BE2C (cell line): ENCODE measurements around the gene TMEM87A.

Source experiments
- DNase-seq: peaks from one replicate; pipeline ENCODE4 v3.0.0-alpha.2; 2020
- H3K27me3 ChIP-seq: fragments of 250-450 bp; sonication (Bioruptor Pico); 2 replicates; pipeline ENCODE4 v1.5.1; 2020; ENCODE audit warnings: mild to moderate bottlenecking
- H3K36me3 ChIP-seq: fragments of 250-450 bp; sonication (Bioruptor Pico); 2 replicates; pipeline ENCODE4 v1.5.1; 2020; ENCODE audit warnings: mild to moderate bottlenecking
- H3K4me1 ChIP-seq: fragments of 250-450 bp; sonication (Bioruptor Pico); 2 replicates; pipeline ENCODE4 v1.5.1; 2020
- H3K4me3 ChIP-seq: 2 replicates; pipeline ENCODE4 v1.5.1; 2011; ENCODE audit warnings: low read depth, low read length
- H3K9me3 ChIP-seq: fragments of 250-450 bp; sonication (Bioruptor Pico); 2 replicates; pipeline ENCODE4 v1.5.1; 2020
- CTCF ChIP-seq: IDR thresholded peaks from 2 replicates; pipeline ENCODE4 v1.5.1; 2012; ENCODE audit warnings: mild to moderate bottlenecking, low read depth, low read length

The TMEM87A gene

GRCh38 chr15:42166225-42166940, 106.8 kb downstream of the TMEM87A start:
- peaks cover 42% of the 10 kb centered on the region for H3K36me3 ChIP-seq
- no peak for DNase-seq
- H3K9me3 ChIP-seq = no peaks in the 10 kb centered on the region
- no peak for TF ChIP-seq CTCF
- no peaks in the 10 kb centered on the region for H3K27me3 ChIP-seq
- H3K4me1 ChIP-seq = no peaks in the 10 kb centered on the region
- no peak overlapping the region for H3K4me3 ChIP-seq

- Histone ChIP-seq H3K27me3 (no peaks in the 10 kb centered on the region), H3K9me3 (no peaks in the 10 kb centered on the region), H3K4me1 (no peaks in the 10 kb centered on the region), H3K36me3 (peaks cover 40% of the 10 kb centered on the region), H3K4me3 (no peak overlapping the region)
- no peak for TF ChIP-seq CTCF
- no peak for DNase-seq
Observed at GRCh38 chr15:42165106-42165505, 108.1 kb downstream of the TMEM87A start.

GRCh38 chr15:42163947-42164550, 109.2 kb downstream of the TMEM87A start:
- H3K9me3 ChIP-seq = no peaks in the 10 kb centered on the region
- no peaks in the 10 kb centered on the region for H3K27me3 ChIP-seq
- TF ChIP-seq CTCF = no peak
- no peak overlapping the region for H3K4me3 ChIP-seq
- peaks cover 50% of the 10 kb centered on the region for H3K36me3 ChIP-seq
- DNase-seq = no peak
- H3K4me1 ChIP-seq = peaks cover under 1% of the 10 kb centered on the region

GRCh38 chr15:42163291-42163690, 109.9 kb downstream of the TMEM87A start:
- H3K9me3 ChIP-seq = no peaks in the 10 kb centered on the region
- no peaks in the 10 kb centered on the region for H3K27me3 ChIP-seq
- H3K4me1 ChIP-seq = peaks cover 8% of the 10 kb centered on the region
- H3K36me3 ChIP-seq = peaks cover 57% of the 10 kb centered on the region
- no peak for DNase-seq
- no peak overlapping the region for H3K4me3 ChIP-seq
- no peak for TF ChIP-seq CTCF
